Glutamatergic neuron (in vitro differentiated cells): ENCODE data around the gene EIF4B. TPM values are rescaled to one million over a fixed set of nuclear protein-coding genes. Genes with fewer than 3 reads are reported as not detected.

ENCODE experiments used
- DNase-seq: peaks from one replicate; pipeline ENCODE4 v3.0.0; 2022
- H3K27ac Mint-ChIP-seq: one replicate; pipeline ENCODE4 v1.8.0; 2020; ENCODE audit warnings: mild to moderate bottlenecking, mixed read lengths, inconsistent platforms; ENCODE audit not compliant: unreplicated experiment
- H3K27me3 Mint-ChIP-seq: one replicate; pipeline ENCODE4 v1.8.0; 2020; ENCODE audit warnings: mild to moderate bottlenecking, moderate library complexity, mixed read lengths, inconsistent platforms; ENCODE audit not compliant: unreplicated experiment
- H3K36me3 Mint-ChIP-seq: one replicate; pipeline ENCODE4 v1.8.0; 2020; ENCODE audit warnings: mild to moderate bottlenecking, mixed read lengths, inconsistent platforms; ENCODE audit not compliant: unreplicated experiment
- H3K4me1 Mint-ChIP-seq: one replicate; pipeline ENCODE4 v1.8.0; 2020; ENCODE audit warnings: mild to moderate bottlenecking, low read depth, mixed read lengths, inconsistent platforms; ENCODE audit not compliant: unreplicated experiment
- H3K4me3 Mint-ChIP-seq: one replicate; pipeline ENCODE4 v1.8.0; 2020; ENCODE audit warnings: mild to moderate bottlenecking, mixed read lengths, inconsistent platforms; ENCODE audit not compliant: unreplicated experiment
- H3K9me3 Mint-ChIP-seq: one replicate; pipeline ENCODE4 v1.8.0; 2020; ENCODE audit warnings: mild to moderate bottlenecking, moderate library complexity, mixed read lengths, inconsistent platforms; ENCODE audit not compliant: unreplicated experiment
- CTCF ChIP-seq: fragments of 200-600 bp; sonication (generic); IDR thresholded peaks from one replicate; pipeline ENCODE4 v1.5.0; 2021; ENCODE audit not compliant: partially characterized antibody, unreplicated experiment
- total RNA-seq: library from RNA; stranded (reverse); fragmentation: NEBNext Ultra II Directional; extraction: Animal tissue kit (Norgen Biotek cat#: 25700); gene quantifications from one replicate; pipeline ENCODE4 v1.2.1, GENCODE V29; 2021; ENCODE audit not compliant: unreplicated experiment

The EIF4B gene
- total RNA-seq, 1 donor from 2014 or later: 283 TPM

- no peak for DNase-seq
- no peak overlapping the region for H3K27ac Mint-ChIP-seq
- H3K36me3 Mint-ChIP-seq: no peaks in the 10 kb centered on the region
- no peak for TF ChIP-seq CTCF
- H3K4me3 Mint-ChIP-seq: no peak overlapping the region
- H3K27me3 Mint-ChIP-seq: peaks cover 10% of the 10 kb centered on the region
- peaks cover 5% of the 10 kb centered on the region for H3K9me3 Mint-ChIP-seq
- H3K4me1 Mint-ChIP-seq: peaks cover 2% of the 10 kb centered on the region
Measured at GRCh38 chr12:53061404-53062010, 55.3 kb downstream of the EIF4B start.

GRCh38 chr12:53062011-53062961, 56.0 kb downstream of the EIF4B start:
- H3K9me3 Mint-ChIP-seq: no peaks in the 10 kb centered on the region
- H3K4me3 Mint-ChIP-seq: no peak overlapping the region
- H3K4me1 Mint-ChIP-seq: peaks cover 2% of the 10 kb centered on the region
- H3K27me3 Mint-ChIP-seq: peaks cover 4% of the 10 kb centered on the region
- no peak for TF ChIP-seq CTCF
- no peak for DNase-seq
- H3K36me3 Mint-ChIP-seq: no peaks in the 10 kb centered on the region
- no peak overlapping the region for H3K27ac Mint-ChIP-seq

GRCh38 chr12:53062977-53063707, 56.9 kb downstream of the EIF4B start:
- H3K27ac Mint-ChIP-seq: no peak overlapping the region
- H3K4me3 Mint-ChIP-seq: no peak overlapping the region
- no peaks in the 10 kb centered on the region for H3K9me3 Mint-ChIP-seq
- H3K4me1 Mint-ChIP-seq: peaks cover 2% of the 10 kb centered on the region
- H3K27me3 Mint-ChIP-seq: peaks cover 2% of the 10 kb centered on the region
- DNase-seq: no peak
- no peak for TF ChIP-seq CTCF
- no peaks in the 10 kb centered on the region for H3K36me3 Mint-ChIP-seq

- TF ChIP-seq CTCF: no peak
- H3K4me1 Mint-ChIP-seq: peaks cover 2% of the 10 kb centered on the region
- no peaks in the 10 kb centered on the region for H3K9me3 Mint-ChIP-seq
- no peak overlapping the region for H3K4me3 Mint-ChIP-seq
- peaks cover 2% of the 10 kb centered on the region for H3K27me3 Mint-ChIP-seq
- no peak for DNase-seq
- H3K36me3 Mint-ChIP-seq: no peaks in the 10 kb centered on the region
- no peak overlapping the region for H3K27ac Mint-ChIP-seq
Measured at GRCh38 chr12:53063708-53064612, 57.7 kb downstream of the EIF4B start.
